ENCODE results near the gene EEFSEC.

DNA sequence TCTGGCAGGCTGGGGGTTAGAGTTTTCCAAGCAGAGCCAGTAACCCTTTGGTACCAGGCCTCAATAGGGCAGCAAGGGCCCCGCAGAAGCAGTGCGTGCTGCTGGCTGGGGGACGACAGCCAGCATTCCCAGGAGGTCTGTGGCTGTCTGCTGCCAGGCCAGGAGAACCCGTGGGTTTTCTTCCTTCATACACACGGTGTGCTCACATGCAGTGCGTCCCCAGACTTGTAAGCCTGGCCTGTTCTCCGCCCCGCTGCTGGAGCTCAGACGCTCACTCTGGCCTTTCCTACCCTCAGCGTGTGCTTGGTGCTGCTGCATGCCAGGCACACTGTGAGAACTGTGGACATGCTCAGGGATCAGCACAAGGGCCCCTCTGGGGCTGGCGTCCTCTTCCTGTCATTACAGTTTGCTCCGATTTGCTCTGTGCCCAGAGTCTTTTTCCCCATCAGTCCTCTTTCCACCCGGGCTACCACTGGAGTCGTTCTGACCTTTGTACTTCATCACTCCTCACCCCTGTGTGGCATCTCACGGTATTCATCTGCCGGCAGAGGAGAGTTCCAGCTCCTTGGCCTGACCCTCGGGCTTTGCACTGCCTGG lies 163.9 kb downstream of the EEFSEC start:
- TF ChIP-seq, protein P1, sequence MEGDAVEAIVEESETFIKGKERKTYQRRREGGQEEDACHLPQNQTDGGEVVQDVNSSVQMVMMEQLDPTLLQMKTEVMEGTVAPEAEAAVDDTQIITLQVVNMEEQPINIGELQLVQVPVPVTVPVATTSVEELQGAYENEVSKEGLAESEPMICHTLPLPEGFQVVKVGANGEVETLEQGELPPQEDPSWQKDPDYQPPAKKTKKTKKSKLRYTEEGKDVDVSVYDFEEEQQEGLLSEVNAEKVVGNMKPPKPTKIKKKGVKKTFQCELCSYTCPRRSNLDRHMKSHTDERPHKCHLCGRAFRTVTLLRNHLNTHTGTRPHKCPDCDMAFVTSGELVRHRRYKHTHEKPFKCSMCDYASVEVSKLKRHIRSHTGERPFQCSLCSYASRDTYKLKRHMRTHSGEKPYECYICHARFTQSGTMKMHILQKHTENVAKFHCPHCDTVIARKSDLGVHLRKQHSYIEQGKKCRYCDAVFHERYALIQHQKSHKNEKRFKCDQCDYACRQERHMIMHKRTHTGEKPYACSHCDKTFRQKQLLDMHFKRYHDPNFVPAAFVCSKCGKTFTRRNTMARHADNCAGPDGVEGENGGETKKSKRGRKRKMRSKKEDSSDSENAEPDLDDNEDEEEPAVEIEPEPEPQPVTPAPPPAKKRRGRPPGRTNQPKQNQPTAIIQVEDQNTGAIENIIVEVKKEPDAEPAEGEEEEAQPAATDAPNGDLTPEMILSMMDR (conservative IDR thresholded peaks at IDR 0.05; ENCODE audit: low read depth in 2 of 2): no peak
- TF ChIP-seq EZH2phosphoT487 (IDR thresholded peaks at IDR 0.05; ENCODE audit: unreplicated experiment) (no peak), POLR2AphosphoS5 (IDR thresholded peaks at IDR 0.05; ENCODE audit: low read depth) (no peak), EZH2 (IDR thresholded peaks at IDR 0.05; ENCODE audit: low read depth, unreplicated experiment) (no peak), STAT1 (IDR thresholded peaks at IDR 0.05; ENCODE audit: unreplicated experiment) (no peak), JUNB (IDR thresholded peaks at IDR 0.05; ENCODE audit: unreplicated experiment) (no peak), NANOG (IDR thresholded peaks at IDR 0.05; ENCODE audit: borderline replicate concordance) (no peak), ZNF114 (CRISPR knock-in tag; IDR thresholded peaks at IDR 0.05) (no peak)
- TF ChIP-seq, protein P2, sequence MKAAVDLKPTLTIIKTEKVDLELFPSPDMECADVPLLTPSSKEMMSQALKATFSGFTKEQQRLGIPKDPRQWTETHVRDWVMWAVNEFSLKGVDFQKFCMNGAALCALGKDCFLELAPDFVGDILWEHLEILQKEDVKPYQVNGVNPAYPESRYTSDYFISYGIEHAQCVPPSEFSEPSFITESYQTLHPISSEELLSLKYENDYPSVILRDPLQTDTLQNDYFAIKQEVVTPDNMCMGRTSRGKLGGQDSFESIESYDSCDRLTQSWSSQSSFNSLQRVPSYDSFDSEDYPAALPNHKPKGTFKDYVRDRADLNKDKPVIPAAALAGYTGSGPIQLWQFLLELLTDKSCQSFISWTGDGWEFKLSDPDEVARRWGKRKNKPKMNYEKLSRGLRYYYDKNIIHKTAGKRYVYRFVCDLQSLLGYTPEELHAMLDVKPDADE (IDR thresholded peaks at IDR 0.05): no peak
- TF ChIP-seq, protein P3, sequence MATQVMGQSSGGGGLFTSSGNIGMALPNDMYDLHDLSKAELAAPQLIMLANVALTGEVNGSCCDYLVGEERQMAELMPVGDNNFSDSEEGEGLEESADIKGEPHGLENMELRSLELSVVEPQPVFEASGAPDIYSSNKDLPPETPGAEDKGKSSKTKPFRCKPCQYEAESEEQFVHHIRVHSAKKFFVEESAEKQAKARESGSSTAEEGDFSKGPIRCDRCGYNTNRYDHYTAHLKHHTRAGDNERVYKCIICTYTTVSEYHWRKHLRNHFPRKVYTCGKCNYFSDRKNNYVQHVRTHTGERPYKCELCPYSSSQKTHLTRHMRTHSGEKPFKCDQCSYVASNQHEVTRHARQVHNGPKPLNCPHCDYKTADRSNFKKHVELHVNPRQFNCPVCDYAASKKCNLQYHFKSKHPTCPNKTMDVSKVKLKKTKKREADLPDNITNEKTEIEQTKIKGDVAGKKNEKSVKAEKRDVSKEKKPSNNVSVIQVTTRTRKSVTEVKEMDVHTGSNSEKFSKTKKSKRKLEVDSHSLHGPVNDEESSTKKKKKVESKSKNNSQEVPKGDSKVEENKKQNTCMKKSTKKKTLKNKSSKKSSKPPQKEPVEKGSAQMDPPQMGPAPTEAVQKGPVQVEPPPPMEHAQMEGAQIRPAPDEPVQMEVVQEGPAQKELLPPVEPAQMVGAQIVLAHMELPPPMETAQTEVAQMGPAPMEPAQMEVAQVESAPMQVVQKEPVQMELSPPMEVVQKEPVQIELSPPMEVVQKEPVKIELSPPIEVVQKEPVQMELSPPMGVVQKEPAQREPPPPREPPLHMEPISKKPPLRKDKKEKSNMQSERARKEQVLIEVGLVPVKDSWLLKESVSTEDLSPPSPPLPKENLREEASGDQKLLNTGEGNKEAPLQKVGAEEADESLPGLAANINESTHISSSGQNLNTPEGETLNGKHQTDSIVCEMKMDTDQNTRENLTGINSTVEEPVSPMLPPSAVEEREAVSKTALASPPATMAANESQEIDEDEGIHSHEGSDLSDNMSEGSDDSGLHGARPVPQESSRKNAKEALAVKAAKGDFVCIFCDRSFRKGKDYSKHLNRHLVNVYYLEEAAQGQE (IDR thresholded peaks at IDR 0.05; ENCODE audit: unreplicated experiment): no peak
- TF ChIP-seq, protein P4, sequence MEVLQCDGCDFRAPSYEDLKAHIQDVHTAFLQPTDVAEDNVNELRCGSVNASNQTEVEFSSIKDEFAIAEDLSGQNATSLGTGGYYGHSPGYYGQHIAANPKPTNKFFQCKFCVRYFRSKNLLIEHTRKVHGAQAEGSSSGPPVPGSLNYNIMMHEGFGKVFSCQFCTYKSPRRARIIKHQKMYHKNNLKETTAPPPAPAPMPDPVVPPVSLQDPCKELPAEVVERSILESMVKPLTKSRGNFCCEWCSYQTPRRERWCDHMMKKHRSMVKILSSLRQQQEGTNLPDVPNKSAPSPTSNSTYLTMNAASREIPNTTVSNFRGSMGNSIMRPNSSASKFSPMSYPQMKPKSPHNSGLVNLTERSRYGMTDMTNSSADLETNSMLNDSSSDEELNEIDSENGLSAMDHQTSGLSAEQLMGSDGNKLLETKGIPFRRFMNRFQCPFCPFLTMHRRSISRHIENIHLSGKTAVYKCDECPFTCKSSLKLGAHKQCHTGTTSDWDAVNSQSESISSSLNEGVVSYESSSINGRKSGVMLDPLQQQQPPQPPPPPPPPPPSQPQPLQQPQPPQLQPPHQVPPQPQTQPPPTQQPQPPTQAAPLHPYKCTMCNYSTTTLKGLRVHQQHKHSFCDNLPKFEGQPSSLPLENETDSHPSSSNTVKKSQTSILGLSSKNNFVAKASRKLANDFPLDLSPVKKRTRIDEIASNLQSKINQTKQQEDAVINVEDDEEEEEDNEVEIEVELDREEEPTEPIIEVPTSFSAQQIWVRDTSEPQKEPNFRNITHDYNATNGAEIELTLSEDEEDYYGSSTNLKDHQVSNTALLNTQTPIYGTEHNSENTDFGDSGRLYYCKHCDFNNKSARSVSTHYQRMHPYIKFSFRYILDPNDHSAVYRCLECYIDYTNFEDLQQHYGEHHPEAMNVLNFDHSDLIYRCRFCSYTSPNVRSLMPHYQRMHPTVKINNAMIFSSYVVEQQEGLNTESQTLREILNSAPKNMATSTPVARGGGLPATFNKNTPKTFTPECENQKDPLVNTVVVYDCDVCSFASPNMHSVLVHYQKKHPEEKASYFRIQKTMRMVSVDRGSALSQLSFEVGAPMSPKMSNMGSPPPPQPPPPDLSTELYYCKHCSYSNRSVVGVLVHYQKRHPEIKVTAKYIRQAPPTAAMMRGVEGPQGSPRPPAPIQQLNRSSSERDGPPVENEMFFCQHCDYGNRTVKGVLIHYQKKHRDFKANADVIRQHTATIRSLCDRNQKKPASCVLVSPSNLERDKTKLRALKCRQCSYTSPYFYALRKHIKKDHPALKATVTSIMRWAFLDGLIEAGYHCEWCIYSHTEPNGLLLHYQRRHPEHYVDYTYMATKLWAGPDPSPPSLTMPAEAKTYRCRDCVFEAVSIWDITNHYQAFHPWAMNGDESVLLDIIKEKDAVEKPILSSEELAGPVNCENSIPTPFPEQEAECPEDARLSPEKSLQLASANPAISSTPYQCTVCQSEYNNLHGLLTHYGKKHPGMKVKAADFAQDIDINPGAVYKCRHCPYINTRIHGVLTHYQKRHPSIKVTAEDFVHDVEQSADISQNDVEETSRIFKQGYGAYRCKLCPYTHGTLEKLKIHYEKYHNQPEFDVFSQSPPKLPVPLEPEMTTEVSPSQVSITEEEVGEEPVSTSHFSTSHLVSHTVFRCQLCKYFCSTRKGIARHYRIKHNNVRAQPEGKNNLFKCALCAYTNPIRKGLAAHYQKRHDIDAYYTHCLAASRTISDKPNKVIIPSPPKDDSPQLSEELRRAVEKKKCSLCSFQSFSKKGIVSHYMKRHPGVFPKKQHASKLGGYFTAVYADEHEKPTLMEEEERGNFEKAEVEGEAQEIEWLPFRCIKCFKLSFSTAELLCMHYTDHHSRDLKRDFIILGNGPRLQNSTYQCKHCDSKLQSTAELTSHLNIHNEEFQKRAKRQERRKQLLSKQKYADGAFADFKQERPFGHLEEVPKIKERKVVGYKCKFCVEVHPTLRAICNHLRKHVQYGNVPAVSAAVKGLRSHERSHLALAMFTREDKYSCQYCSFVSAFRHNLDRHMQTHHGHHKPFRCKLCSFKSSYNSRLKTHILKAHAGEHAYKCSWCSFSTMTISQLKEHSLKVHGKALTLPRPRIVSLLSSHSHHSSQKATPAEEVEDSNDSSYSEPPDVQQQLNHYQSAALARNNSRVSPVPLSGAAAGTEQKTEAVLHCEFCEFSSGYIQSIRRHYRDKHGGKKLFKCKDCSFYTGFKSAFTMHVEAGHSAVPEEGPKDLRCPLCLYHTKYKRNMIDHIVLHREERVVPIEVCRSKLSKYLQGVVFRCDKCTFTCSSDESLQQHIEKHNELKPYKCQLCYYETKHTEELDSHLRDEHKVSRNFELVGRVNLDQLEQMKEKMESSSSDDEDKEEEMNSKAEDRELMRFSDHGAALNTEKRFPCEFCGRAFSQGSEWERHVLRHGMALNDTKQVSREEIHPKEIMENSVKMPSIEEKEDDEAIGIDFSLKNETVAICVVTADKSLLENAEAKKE (CRISPR knock-in tag; IDR thresholded peaks at IDR 0.05): no peak
